ENCODE data around the gene ATP8B1.

Gene ATP8B1

DNA sequence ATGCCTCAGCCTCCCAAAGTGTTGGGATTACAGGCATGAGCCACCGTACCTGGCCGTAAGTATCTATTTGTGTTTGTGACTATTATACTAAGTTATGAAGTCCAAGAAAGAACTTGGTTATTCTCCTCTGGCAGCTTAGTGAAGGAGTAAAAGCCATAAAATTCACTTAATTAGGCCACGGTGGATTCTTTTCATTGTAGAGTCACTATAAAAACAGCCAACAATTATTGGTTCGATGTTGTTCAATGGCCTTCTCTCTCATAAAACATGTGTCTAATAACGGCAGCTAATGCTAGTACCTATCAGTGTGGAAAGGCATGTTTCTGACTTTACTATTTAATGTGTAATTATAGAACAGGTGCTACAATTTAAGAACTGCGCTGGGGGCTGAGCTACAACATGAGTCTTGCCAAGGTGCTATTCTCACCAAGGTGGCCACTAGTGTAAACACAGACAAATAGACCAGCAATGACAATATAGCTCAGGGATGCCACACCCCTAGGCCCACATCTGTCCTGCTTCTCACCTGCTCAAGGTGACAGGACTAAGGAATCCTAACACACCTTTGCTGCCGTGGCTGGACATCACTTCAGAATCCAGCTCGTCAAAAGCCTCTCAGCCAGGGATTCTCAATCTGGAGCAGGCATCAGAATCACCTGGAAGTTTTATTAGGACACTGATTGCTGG lies 17.2 kb downstream of the ATP8B1 start:
- no peak overlapping the region for H3K4me3 ChIP-seq (ENCODE audit: low read length)
- TF ChIP-seq, protein P1, sequence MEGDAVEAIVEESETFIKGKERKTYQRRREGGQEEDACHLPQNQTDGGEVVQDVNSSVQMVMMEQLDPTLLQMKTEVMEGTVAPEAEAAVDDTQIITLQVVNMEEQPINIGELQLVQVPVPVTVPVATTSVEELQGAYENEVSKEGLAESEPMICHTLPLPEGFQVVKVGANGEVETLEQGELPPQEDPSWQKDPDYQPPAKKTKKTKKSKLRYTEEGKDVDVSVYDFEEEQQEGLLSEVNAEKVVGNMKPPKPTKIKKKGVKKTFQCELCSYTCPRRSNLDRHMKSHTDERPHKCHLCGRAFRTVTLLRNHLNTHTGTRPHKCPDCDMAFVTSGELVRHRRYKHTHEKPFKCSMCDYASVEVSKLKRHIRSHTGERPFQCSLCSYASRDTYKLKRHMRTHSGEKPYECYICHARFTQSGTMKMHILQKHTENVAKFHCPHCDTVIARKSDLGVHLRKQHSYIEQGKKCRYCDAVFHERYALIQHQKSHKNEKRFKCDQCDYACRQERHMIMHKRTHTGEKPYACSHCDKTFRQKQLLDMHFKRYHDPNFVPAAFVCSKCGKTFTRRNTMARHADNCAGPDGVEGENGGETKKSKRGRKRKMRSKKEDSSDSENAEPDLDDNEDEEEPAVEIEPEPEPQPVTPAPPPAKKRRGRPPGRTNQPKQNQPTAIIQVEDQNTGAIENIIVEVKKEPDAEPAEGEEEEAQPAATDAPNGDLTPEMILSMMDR (conservative IDR thresholded peaks at IDR 0.05; ENCODE audit: low read length) = no peak
- DNase-seq (ENCODE audit: low read depth) = no peak

DNA sequence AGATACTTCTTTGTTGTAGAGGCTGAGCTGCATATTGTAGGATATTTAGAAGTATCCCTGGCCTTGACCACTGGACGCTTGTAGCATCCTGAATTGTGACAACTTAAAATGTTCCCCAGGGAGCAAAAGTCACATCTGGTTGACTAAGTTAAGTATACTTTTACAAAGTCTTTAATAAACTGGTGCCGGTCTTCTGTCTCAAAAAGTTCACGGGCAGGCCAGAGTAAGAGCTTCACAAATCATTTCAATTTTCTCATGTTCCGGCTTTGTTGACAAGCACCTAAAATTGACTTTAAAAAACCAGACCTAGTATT lies 18.4 kb downstream of the ATP8B1 start:
- H3K4me3 ChIP-seq (ENCODE audit: low read length) = no peak overlapping the region
- TF ChIP-seq, protein P1 (conservative IDR thresholded peaks at IDR 0.05; ENCODE audit: low read length) = no peak
- no peak for DNase-seq (ENCODE audit: low read depth)

DNA sequence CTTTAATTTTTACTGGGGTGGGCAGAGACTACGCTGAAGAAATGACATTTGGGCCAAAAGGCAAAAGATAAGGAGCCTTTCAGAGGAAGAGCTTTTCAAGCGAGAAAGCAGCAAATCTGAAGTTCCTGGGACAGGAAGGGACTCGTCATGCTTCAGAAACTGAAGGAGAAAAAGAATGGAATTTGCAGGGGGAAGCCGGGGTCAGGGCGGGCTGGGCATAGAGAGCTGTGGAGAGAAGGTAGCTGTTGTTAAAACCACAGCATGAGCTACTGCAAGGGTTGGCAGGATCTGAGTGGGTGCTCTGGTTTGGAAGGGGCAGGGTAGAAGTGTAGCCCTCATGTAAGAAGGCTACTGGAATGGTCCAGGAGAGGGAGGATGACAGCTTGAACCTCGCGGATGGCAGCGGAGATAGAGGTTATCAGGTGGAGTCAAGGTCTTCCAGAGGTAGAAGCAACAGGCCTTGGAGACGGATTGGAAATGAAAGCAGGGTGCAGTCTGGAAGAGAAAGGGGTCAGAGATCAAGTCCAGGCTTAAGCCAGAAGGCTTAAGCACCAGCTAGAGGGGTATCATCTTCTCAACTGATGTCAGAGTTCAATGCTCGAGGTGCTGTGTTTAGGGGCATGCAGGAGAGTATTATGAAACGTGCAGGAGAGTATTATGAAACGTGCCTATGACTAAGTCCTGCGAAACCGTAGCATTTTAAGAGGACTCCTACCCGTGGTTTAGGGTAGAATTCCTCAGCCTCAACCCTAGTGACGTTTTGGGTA lies 18.9 kb downstream of the ATP8B1 start:
- no peak overlapping the region for H3K4me3 ChIP-seq (ENCODE audit: low read length)
- peak; percentile 76 for DNase-seq (ENCODE audit: low read depth)
- TF ChIP-seq, protein P1 (conservative IDR thresholded peaks at IDR 0.05; ENCODE audit: low read length) = no peak

DNA sequence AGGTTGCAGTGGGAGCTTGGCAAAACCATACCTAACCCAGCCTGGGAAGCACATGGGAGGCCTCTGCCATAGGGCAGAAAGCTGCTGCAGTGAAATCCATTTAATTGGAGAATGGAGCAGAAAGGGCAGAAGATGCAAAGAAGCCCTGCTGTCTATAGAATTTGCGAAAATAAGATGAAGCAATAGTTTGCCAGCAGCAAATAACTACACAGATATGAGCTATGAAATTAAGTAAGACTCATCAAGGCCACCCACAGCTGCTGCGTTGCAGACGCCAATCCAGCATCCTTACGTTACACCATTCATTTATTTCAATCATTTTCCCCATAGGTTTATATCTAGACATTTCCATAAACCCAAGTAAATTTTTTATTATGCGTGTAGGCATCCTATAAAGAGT lies 21.1 kb downstream of the ATP8B1 start:
- H3K4me3 ChIP-seq (ENCODE audit: low read length) = no peak overlapping the region
- DNase-seq (ENCODE audit: low read depth) = no peak
- TF ChIP-seq, protein P1 (conservative IDR thresholded peaks at IDR 0.05; ENCODE audit: low read length) = no peak

DNA sequence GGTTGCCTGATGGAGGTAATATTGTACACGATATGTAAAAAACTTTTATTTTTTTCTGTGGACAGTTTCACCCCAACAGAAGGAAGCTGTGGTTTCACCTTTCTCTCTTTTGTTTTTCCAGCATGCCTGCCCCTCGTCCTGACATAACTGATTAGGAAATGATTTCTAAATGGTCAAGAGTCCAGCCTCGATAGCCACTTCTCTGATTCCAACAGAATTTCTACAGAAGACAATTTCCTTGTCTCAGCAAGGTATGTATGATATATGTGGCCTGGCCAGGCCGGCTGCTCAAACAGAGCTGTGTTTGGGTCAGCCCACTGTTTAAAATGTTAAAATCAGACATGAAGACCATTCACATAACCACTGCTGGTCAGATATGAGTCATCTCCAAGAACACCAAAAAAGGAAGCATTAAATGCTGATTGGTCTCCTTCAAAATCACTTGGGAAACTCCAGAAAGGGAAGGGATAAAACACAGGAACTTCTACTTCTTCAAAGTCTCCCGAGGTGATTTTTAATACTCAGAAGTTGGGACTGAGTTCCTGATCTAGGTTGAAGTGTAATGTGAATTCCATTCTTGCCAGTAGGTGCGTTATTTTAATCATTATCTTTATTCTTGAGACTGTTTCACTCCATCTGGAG lies 22.3 kb downstream of the ATP8B1 start:
- H3K4me3 ChIP-seq (ENCODE audit: low read length) = no peak overlapping the region
- TF ChIP-seq, protein P1 (conservative IDR thresholded peaks at IDR 0.05; ENCODE audit: low read length) = no peak
- DNase-seq (ENCODE audit: low read depth) = peak; percentile 70

DNA sequence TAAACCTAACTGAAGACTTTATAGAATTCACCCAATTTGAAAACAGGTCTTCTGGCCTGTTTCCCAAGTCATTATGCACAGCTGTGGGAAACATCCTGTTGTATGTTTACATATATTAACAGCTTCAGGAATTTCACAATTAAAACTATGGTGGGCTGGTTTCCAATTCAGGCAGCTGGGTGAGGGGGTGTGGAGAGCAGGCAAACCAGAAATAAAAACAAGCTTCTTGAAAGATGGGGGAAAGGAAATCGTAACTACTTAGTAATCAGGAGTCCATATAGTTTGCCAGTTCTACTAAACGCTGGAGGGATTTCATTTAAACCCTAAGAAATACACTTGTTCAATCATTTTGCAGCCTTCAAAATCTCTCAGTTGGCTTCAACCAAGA lies 22.8 kb downstream of the ATP8B1 start:
- H3K4me3 ChIP-seq (ENCODE audit: low read length) = no peak overlapping the region
- TF ChIP-seq, protein P1 (conservative IDR thresholded peaks at IDR 0.05; ENCODE audit: low read length) = no peak
- peak; percentile 75 for DNase-seq (ENCODE audit: low read depth)

All from AG10803 (cell line).